Measurements from ENCODE around the gene IQCM.
A peak's percentile ranks its signal among the peaks of the same experiment; 100 is the strongest.
"Not testable (repeated sequence)": the region's sequence is repeated elsewhere in the genome, so short reads cannot be mapped to it uniquely, and the experiment has no call there.

IQCM gene

DNA sequence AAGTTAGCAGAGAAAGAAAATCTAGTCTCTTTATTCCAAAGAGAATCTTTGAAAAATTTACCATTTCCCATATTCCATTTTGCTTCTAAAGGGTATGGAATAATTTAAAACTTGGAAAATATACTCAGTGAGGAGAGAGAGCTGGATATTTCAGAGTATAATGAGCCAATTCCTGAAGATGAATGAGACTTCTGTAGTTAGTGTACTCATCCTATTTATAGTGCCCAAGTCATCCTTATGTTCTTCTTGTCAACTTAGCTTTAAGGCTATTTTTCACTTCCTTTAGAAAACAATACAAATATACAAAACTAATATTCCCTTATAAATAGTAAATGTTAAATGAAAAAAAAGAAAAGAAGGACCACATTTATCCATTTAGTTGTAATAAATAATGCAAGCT lies 302.6 kb downstream of the IQCM start:
- H3K27me3 ChIP-seq (replicated peaks; ENCODE audit: control insufficient read depth, insufficient read depth, low read length): no peaks in the 10 kb centered on the region
- H3K36me3 ChIP-seq (ENCODE audit: control insufficient read depth, insufficient read depth, low read length, severe bottlenecking): no peaks in the 10 kb centered on the region

DNA sequence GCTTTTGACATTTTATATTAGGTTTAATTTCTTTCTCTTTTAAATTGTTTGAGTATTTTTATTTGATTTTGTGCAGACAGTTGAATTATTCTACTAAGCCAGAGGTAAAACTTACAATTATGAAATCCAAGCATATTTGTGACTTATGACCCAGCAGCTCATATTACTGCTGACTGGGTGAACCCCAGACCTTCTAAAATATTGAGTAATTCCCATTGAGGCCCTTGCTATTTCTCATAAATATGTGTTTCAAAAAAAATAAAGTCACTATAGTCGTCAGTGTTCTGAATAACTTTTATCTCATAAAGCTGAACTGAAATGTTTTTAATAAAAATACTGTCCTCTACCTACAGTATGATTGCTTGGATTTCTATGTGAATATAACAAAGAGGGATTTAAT lies 303.1 kb downstream of the IQCM start:
- no peaks in the 10 kb centered on the region for H3K36me3 ChIP-seq (ENCODE audit: control insufficient read depth, insufficient read depth, low read length, severe bottlenecking)
- peaks cover 2% of the 10 kb centered on the region for H3K9me3 ChIP-seq (ENCODE audit: control insufficient read depth, low read length)
- H3K27me3 ChIP-seq (replicated peaks; ENCODE audit: control insufficient read depth, insufficient read depth, low read length): no peaks in the 10 kb centered on the region
- H3K4me3 ChIP-seq (ENCODE audit: low read length): peak overlapping the region; percentile 24
- peak; percentile 75 for DNase-seq (ENCODE audit: low read depth)
- peaks cover 30% of the 10 kb centered on the region for H3K4me1 ChIP-seq (ENCODE audit: control insufficient read depth, insufficient read depth, low read length)
- peak overlapping the region; percentile 86 for H3K9ac ChIP-seq (ENCODE audit: low read length)

More for the DNA sequence above, 302.6 kb downstream of the IQCM start:
- Histone ChIP-seq H3K9me3 (ENCODE audit: control insufficient read depth, low read length) (peaks cover 2% of the 10 kb centered on the region), H3K4me1 (ENCODE audit: control insufficient read depth, insufficient read depth, low read length) (peaks cover 30% of the 10 kb centered on the region), H3K4me3 (ENCODE audit: low read length) (peak overlapping the region; percentile 24), H3K9ac (ENCODE audit: low read length) (peak overlapping the region; percentile 86)
- DNase-seq (ENCODE audit: low read depth): no peak

DNA sequence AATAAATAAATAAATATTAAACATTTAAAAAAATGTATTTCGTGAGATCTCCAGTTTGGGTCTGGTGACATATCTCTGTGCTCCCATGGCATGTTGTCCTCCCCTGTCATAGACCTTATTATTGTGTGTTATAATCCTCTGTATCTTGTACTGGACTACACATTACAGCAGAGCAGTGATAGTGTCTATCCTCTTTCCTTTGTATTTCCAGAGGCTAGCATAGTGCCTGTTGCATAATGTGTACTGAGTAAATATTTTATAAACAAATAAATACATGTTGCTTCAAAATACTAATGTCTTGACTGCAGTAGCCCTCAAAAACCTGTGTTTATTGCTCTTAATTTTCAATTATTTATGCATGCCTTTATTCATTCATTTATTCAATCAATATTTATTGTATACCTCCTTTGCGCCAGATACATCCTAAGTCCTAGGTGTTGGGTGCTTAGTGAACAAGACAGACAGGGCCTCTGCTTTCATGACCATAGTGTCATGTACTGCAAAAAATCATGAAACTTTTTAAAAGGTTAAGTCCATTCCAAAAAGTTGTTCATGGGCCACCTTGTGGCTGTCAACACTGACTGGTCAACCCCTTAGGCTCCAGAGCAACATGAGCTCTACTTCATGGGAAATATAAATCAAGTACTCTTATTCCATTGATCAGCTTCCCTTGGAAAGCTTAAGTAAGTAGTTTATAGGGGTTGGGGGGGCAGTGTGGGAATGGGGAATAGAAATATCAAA lies 303.9 kb downstream of the IQCM start:
- H3K4me3 ChIP-seq (ENCODE audit: low read length): no peak overlapping the region
- peak overlapping the region; percentile 78 for H3K9ac ChIP-seq (ENCODE audit: low read length)
- H3K27me3 ChIP-seq (replicated peaks; ENCODE audit: control insufficient read depth, insufficient read depth, low read length): no peaks in the 10 kb centered on the region
- H3K36me3 ChIP-seq (ENCODE audit: control insufficient read depth, insufficient read depth, low read length, severe bottlenecking): no peaks in the 10 kb centered on the region
- peaks cover 2% of the 10 kb centered on the region for H3K9me3 ChIP-seq (ENCODE audit: control insufficient read depth, low read length)
- H3K4me1 ChIP-seq (ENCODE audit: control insufficient read depth, insufficient read depth, low read length): peaks cover 30% of the 10 kb centered on the region
- DNase-seq (ENCODE audit: low read depth): no peak

- not testable (repeated sequence) for H3K4me3 ChIP-seq (ENCODE audit: low read length); H3K27me3 ChIP-seq (replicated peaks; ENCODE audit: control insufficient read depth, insufficient read depth, low read length); H3K9me3 ChIP-seq (ENCODE audit: control insufficient read depth, low read length); DNase-seq (ENCODE audit: low read depth); H3K4me1 ChIP-seq (ENCODE audit: control insufficient read depth, insufficient read depth, low read length); H3K9ac ChIP-seq (ENCODE audit: low read length); H3K36me3 ChIP-seq (ENCODE audit: control insufficient read depth, insufficient read depth, low read length, severe bottlenecking)
These were observed 308.3 kb downstream of the IQCM start for GRCh38 chr4:149507309-149507708.

GRCh38 chr4:149500806-149501205 lies 314.8 kb downstream of the IQCM start:
- H3K27me3 ChIP-seq (replicated peaks; ENCODE audit: control insufficient read depth, insufficient read depth, low read length): no peaks in the 10 kb centered on the region
- H3K4me3 ChIP-seq (ENCODE audit: low read length): no peak overlapping the region
- no peak for DNase-seq (ENCODE audit: low read depth)
- peaks cover 3% of the 10 kb centered on the region for H3K9me3 ChIP-seq (ENCODE audit: control insufficient read depth, low read length)
- H3K4me1 ChIP-seq (ENCODE audit: control insufficient read depth, insufficient read depth, low read length): no peaks in the 10 kb centered on the region
- no peaks in the 10 kb centered on the region for H3K36me3 ChIP-seq (ENCODE audit: control insufficient read depth, insufficient read depth, low read length, severe bottlenecking)
- H3K9ac ChIP-seq (ENCODE audit: low read length): no peak overlapping the region

DNA sequence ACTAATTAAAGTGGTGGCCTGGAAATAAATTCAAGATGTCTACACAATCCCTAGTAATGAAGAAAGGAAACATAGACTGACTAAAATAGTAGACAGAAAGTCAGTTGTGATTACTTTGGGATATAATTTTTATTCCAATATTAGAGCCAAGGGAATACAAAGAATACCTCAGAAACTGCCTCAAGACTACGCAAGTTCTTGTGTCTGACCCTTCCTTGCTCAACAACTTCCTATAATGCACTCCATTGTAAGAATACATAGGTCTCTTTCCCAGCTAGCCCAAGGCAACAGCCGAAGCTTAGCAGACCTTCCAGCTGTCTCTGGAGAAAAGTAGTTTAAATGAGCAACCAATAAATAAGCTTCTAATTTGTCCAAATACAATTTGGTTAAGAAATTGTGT lies 315.9 kb downstream of the IQCM start:
- no peaks in the 10 kb centered on the region for H3K4me1 ChIP-seq (ENCODE audit: control insufficient read depth, insufficient read depth, low read length)
- H3K27me3 ChIP-seq (replicated peaks; ENCODE audit: control insufficient read depth, insufficient read depth, low read length): no peaks in the 10 kb centered on the region
- H3K9ac ChIP-seq (ENCODE audit: low read length): no peak overlapping the region
- no peak for DNase-seq (ENCODE audit: low read depth)
- no peaks in the 10 kb centered on the region for H3K36me3 ChIP-seq (ENCODE audit: control insufficient read depth, insufficient read depth, low read length, severe bottlenecking)
- no peak overlapping the region for H3K4me3 ChIP-seq (ENCODE audit: low read length)
- H3K9me3 ChIP-seq (ENCODE audit: control insufficient read depth, low read length): peaks cover 3% of the 10 kb centered on the region

GRCh38 chr4:149498246-149498645 lies 317.4 kb downstream of the IQCM start:
- Histone ChIP-seq H3K9ac (ENCODE audit: low read length) (no peak overlapping the region), H3K9me3 (ENCODE audit: control insufficient read depth, low read length) (peaks cover 3% of the 10 kb centered on the region), H3K36me3 (ENCODE audit: control insufficient read depth, insufficient read depth, low read length, severe bottlenecking) (no peaks in the 10 kb centered on the region), H3K4me3 (ENCODE audit: low read length) (no peak overlapping the region), H3K4me1 (ENCODE audit: control insufficient read depth, insufficient read depth, low read length) (no peaks in the 10 kb centered on the region), H3K27me3 (replicated peaks; ENCODE audit: control insufficient read depth, insufficient read depth, low read length) (no peaks in the 10 kb centered on the region)
- no peak for DNase-seq (ENCODE audit: low read depth)

- no peaks in the 10 kb centered on the region for H3K27me3 ChIP-seq (replicated peaks; ENCODE audit: control insufficient read depth, insufficient read depth, low read length)
- H3K4me1 ChIP-seq (ENCODE audit: control insufficient read depth, insufficient read depth, low read length): no peaks in the 10 kb centered on the region
- H3K36me3 ChIP-seq (ENCODE audit: control insufficient read depth, insufficient read depth, low read length, severe bottlenecking): no peaks in the 10 kb centered on the region
- no peak overlapping the region for H3K9ac ChIP-seq (ENCODE audit: low read length)
- H3K9me3 ChIP-seq (ENCODE audit: control insufficient read depth, low read length): peaks cover 3% of the 10 kb centered on the region
- no peak overlapping the region for H3K4me3 ChIP-seq (ENCODE audit: low read length)
- no peak for DNase-seq (ENCODE audit: low read depth)
These were observed 322.2 kb downstream of the IQCM start for GRCh38 chr4:149493492-149493891.

- Histone ChIP-seq H3K9ac (ENCODE audit: low read length) (no peak overlapping the region), H3K4me1 (ENCODE audit: control insufficient read depth, insufficient read depth, low read length) (no peaks in the 10 kb centered on the region), H3K9me3 (ENCODE audit: control insufficient read depth, low read length) (no peaks in the 10 kb centered on the region), H3K4me3 (ENCODE audit: low read length) (no peak overlapping the region), H3K27me3 (replicated peaks; ENCODE audit: control insufficient read depth, insufficient read depth, low read length) (no peaks in the 10 kb centered on the region), H3K36me3 (ENCODE audit: control insufficient read depth, insufficient read depth, low read length, severe bottlenecking) (no peaks in the 10 kb centered on the region)
- no peak for DNase-seq (ENCODE audit: low read depth)
These were observed 326.3 kb downstream of the IQCM start for GRCh38 chr4:149489321-149489720.

DNA sequence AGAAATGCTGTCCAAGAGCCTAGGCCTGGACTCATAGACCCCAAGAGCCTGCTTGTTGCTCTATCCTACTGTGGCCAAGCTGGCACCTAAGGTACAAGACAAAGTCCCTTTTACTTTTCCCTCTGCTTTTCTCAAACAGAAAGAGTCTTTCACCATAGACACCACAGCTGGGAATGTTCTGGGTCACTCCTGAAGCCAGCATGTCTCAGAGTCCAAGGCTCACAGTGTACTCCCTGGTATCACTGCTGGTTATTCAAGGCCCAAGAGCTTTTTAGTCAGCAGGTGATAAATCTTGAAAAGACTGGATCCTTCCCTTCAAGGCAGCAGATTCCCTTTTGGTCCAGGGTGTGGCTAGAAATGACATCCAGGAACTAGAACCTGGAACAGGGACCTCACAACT lies 328.8 kb downstream of the IQCM start:
- Histone ChIP-seq H3K36me3 (ENCODE audit: control insufficient read depth, insufficient read depth, low read length, severe bottlenecking) (no peaks in the 10 kb centered on the region), H3K4me1 (ENCODE audit: control insufficient read depth, insufficient read depth, low read length) (no peaks in the 10 kb centered on the region), H3K9me3 (ENCODE audit: control insufficient read depth, low read length) (no peaks in the 10 kb centered on the region), H3K27me3 (replicated peaks; ENCODE audit: control insufficient read depth, insufficient read depth, low read length) (no peaks in the 10 kb centered on the region), H3K9ac (ENCODE audit: low read length) (no peak overlapping the region), H3K4me3 (ENCODE audit: low read length) (no peak overlapping the region)
- no peak for DNase-seq (ENCODE audit: low read depth)

- not testable (repeated sequence) for H3K9ac ChIP-seq (ENCODE audit: low read length); H3K9me3 ChIP-seq (ENCODE audit: control insufficient read depth, low read length); H3K36me3 ChIP-seq (ENCODE audit: control insufficient read depth, insufficient read depth, low read length, severe bottlenecking); DNase-seq (ENCODE audit: low read depth); H3K4me3 ChIP-seq (ENCODE audit: low read length); H3K27me3 ChIP-seq (replicated peaks; ENCODE audit: control insufficient read depth, insufficient read depth, low read length)
- peaks cover 17% of the 10 kb centered on the region for H3K4me1 ChIP-seq (ENCODE audit: control insufficient read depth, insufficient read depth, low read length)
These were observed 347.0 kb downstream of the IQCM start for GRCh38 chr4:149468669-149469068.

GRCh38 chr4:149466446-149466845 lies 349.2 kb downstream of the IQCM start:
- Histone ChIP-seq H3K4me1 (ENCODE audit: control insufficient read depth, insufficient read depth, low read length) (peaks cover 27% of the 10 kb centered on the region), H3K36me3 (ENCODE audit: control insufficient read depth, insufficient read depth, low read length, severe bottlenecking) (no peaks in the 10 kb centered on the region), H3K9me3 (ENCODE audit: control insufficient read depth, low read length) (no peaks in the 10 kb centered on the region), H3K4me3 (ENCODE audit: low read length) (no peak overlapping the region), H3K9ac (ENCODE audit: low read length) (no peak overlapping the region), H3K27me3 (replicated peaks; ENCODE audit: control insufficient read depth, insufficient read depth, low read length) (no peaks in the 10 kb centered on the region)
- DNase-seq (ENCODE audit: low read depth): no peak
